ENCODE measurements around the gene ADAM15. TPM values are rescaled to one million over a fixed set of nuclear protein-coding genes. Genes with fewer than 3 reads are reported as not detected.

The ADAM15 gene
- total and polyA plus RNA-seq, 2 of the 8 experiments (the other 6 are each of a cell fraction or from before 2014, with no cell fraction given): 32.9 to 37.6 TPM

GRCh38 chr1:155019377-155020245 is 31.5 kb upstream of the ADAM15 start:
- H3K23ac ChIP-seq (ENCODE audit: insufficient read length): no peak overlapping the region
- H2BK15ac ChIP-seq (ENCODE audit: low read length): no peak overlapping the region
- H2AK5ac ChIP-seq (ENCODE audit: low read depth, low read length): no peak overlapping the region
- no peak overlapping the region for H3K27ac ChIP-seq (ENCODE audit: low read depth, low read length)
- no peak overlapping the region for H3K18ac ChIP-seq (ENCODE audit: extremely low read depth, low read length)
- H3K23me2 ChIP-seq (ENCODE audit: low read depth, low read length): no peaks in the 10 kb centered on the region
- no peak overlapping the region for H3K56ac ChIP-seq (replicated peaks; ENCODE audit: insufficient read length, low read depth, low read length)
- no peak overlapping the region for H2BK12ac ChIP-seq (ENCODE audit: low read depth, low read length)
- CTCF ChIA-PET (ENCODE audit: partially characterized antibody): interaction anchor here (0.6 to 18.6 kb wide), 16 partner anchors 10 to 540 kb away, joined by 3 to 354 read pairs (median 6); partner anchors contain the start of genes ADAM15, CHRNB2, DCST1 and DCST2
- H2BK120ac ChIP-seq (replicated peaks; ENCODE audit: low read depth, low read length): no peak overlapping the region
- no peaks in the 10 kb centered on the region for H4K20me1 ChIP-seq (replicated peaks in 1 of 2; ENCODE audit: control insufficient read depth in 1 of 2, insufficient read depth in 2 of 2, low read length in 2 of 2)
- H2BK20ac ChIP-seq (ENCODE audit: low read length): no peak overlapping the region
- peaks cover 0 to 21% (median 11%) of the 10 kb centered on the region in 4 experiments; a peak in 4 of 8 replicates for H3K36me3 ChIP-seq (ENCODE audit: control insufficient read depth in 2 of 4, insufficient read depth in 4 of 4, low read length in 3 of 4)
- no peak for FAIRE-seq
- no peak overlapping the region for H3K4me2 ChIP-seq (ENCODE audit: insufficient read depth in 1 of 2, low read depth in 2 of 2, low read length in 2 of 2)
- H3K4ac ChIP-seq (replicated peaks; ENCODE audit: insufficient read length, low read depth, low read length): no peak overlapping the region
- H3K79me2 ChIP-seq (ENCODE audit: control insufficient read depth in 1 of 2, insufficient read depth in 2 of 2, low read length in 2 of 2): no peaks in the 10 kb centered on the region
- H3K9ac ChIP-seq (replicated peaks in 1 of 4; ENCODE audit: extremely low read depth in 1 of 4, low read depth in 3 of 4, low read length in 3 of 4): no peak overlapping the region
- no peak overlapping the region for H4K91ac ChIP-seq (replicated peaks; ENCODE audit: insufficient read length, low read length)
- H3K9me3 ChIP-seq (ENCODE audit: insufficient read depth in 2 of 2, low read depth in 1 of 2, low read length in 1 of 2): no peaks in the 10 kb centered on the region
- H3K79me1 ChIP-seq (ENCODE audit: low read depth, low read length): no peaks in the 10 kb centered on the region
- H4K5ac ChIP-seq (ENCODE audit: insufficient read length, low read depth, low read length): no peak overlapping the region
- peaks cover 0 to 11% (median 8%) of the 10 kb centered on the region in 4 experiments; a peak in 5 of 7 replicates for H3K4me1 ChIP-seq (replicated peaks in 1 of 4; ENCODE audit: control insufficient read depth in 3 of 4, insufficient read depth in 4 of 4, low read length in 3 of 4)
- no peak overlapping the region for H4K8ac ChIP-seq (ENCODE audit: extremely low read depth, insufficient read depth, low read length)
- H3K14ac ChIP-seq (ENCODE audit: insufficient read length): no peak overlapping the region
- DNase-seq (ENCODE audit: low read depth in 1 of 2, low spot score in 2 of 2): no peak
- peaks cover 0 to 2% (median 0%) of the 10 kb centered on the region in 4 experiments; a peak in 1 of 7 replicates for H3K27me3 ChIP-seq (replicated peaks in 1 of 4; ENCODE audit: control insufficient read depth in 3 of 4, extremely low read depth in 1 of 4, insufficient read depth in 3 of 4, low read length in 3 of 4)
- H2AFZ ChIP-seq (ENCODE audit: low read length): no peak overlapping the region
- 82% methylated on average over 11 of the region's 11 CpGs; no CpG with 5 or more reads in 1 of the 2 experiments for WGBS, 2 experiments (ENCODE audit: extremely low coverage in 1 of 2, insufficient coverage in 1 of 2, insufficient read length in 1 of 2, insufficient replicate concordance in 2 of 2, low coverage in 1 of 2, low lambda C conversion rate in 2 of 2, missing lambda C conversion rate in 1 of 2)
- no peak overlapping the region for H3K4me3 ChIP-seq (ENCODE audit: extremely low read depth in 1 of 4, insufficient read depth in 2 of 4, low read depth in 3 of 4, low read length in 4 of 4)
- H2BK5ac ChIP-seq (ENCODE audit: low read depth, low read length): no peak overlapping the region
- POLR2A ChIA-PET (ENCODE audit: partially characterized antibody): interaction anchor here (0.9 to 14.8 kb wide), 15 partner anchors 14 to 83 kb away, joined by 3 to 128 read pairs (median 6); partner anchors contain the start of genes CKS1B, DCST1, DCST2 and FLAD1
- TF ChIP-seq RBBP5 (IDR thresholded peaks at IDR 0.05; ENCODE audit: borderline replicate concordance, low read depth, low read length): no peak
- TF ChIP-seq KDM5A (IDR thresholded peaks at IDR 0.05; ENCODE audit: low read length): no peak
- no peak for TF ChIP-seq CBX5 (IDR thresholded peaks at IDR 0.05; ENCODE audit: low read depth, low read length)
- no peak for TF ChIP-seq SIX5 (IDR thresholded peaks at IDR 0.05; ENCODE audit: low read depth, low read length)
- no peak for TF ChIP-seq SIN3A (conservative IDR thresholded peaks at IDR 0.05 in 1 of 2, IDR thresholded peaks at IDR 0.05 in 1 of 2; ENCODE audit: low read depth in 1 of 2, low read length in 2 of 2)
- TF ChIP-seq SP1 (IDR thresholded peaks at IDR 0.05; ENCODE audit: low read depth, low read length): no peak
- TF ChIP-seq KDM4A (IDR thresholded peaks at IDR 0.05; ENCODE audit: low read depth, low read length, severe bottlenecking): no peak
- no peak for TF ChIP-seq MAX (IDR thresholded peaks at IDR 0.05)
- TF ChIP-seq JUND (IDR thresholded peaks at IDR 0.05; ENCODE audit: low read length): no peak
- no peak for TF ChIP-seq CBX8 (IDR thresholded peaks at IDR 0.05; ENCODE audit: borderline replicate concordance, low read depth, low read length)
- TF ChIP-seq EP300 (IDR thresholded peaks at IDR 0.05; ENCODE audit: borderline replicate concordance in 1 of 2, low read depth in 2 of 2, low read length in 2 of 2): no peak

Measured in H1 (cell line).